ENCODE results near the gene EPN2.

The EPN2 gene

GRCh38 chr17:19286751-19287341, 49.7 kb downstream of the EPN2 start:
- H3K4me3 ChIP-seq (ENCODE audit: low read depth, low read length) = no peak overlapping the region
- DNase-seq (ENCODE audit: low read depth) = no peak
- no peak for TF ChIP-seq CTCF (IDR thresholded peaks at IDR 0.05; ENCODE audit: control insufficient read depth, extremely low read depth, insufficient read depth)

- no peak for TF ChIP-seq CTCF (IDR thresholded peaks at IDR 0.05; ENCODE audit: control insufficient read depth, extremely low read depth, insufficient read depth)
- H3K4me3 ChIP-seq (ENCODE audit: low read depth, low read length) = no peak overlapping the region
- DNase-seq (ENCODE audit: low read depth) = no peak
Observed at GRCh38 chr17:19287651-19288050, 50.5 kb downstream of the EPN2 start.

GRCh38 chr17:19288453-19288852, 51.3 kb downstream of the EPN2 start:
- DNase-seq (ENCODE audit: low read depth) = no peak
- no peak overlapping the region for H3K4me3 ChIP-seq (ENCODE audit: low read depth, low read length)
- TF ChIP-seq CTCF (IDR thresholded peaks at IDR 0.05; ENCODE audit: control insufficient read depth, extremely low read depth, insufficient read depth) = no peak

GRCh38 chr17:19290066-19290705, 53.0 kb downstream of the EPN2 start:
- H3K4me3 ChIP-seq (ENCODE audit: low read depth, low read length) = no peak overlapping the region
- no peak for TF ChIP-seq CTCF (IDR thresholded peaks at IDR 0.05; ENCODE audit: control insufficient read depth, extremely low read depth, insufficient read depth)
- DNase-seq (ENCODE audit: low read depth) = no peak

GRCh38 chr17:19291646-19292376, 54.6 kb downstream of the EPN2 start:
- no peak overlapping the region for H3K4me3 ChIP-seq (ENCODE audit: low read depth, low read length)

GRCh38 chr17:19292377-19292711, 55.2 kb downstream of the EPN2 start:
- TF ChIP-seq CTCF (IDR thresholded peaks at IDR 0.05; ENCODE audit: control insufficient read depth, extremely low read depth, insufficient read depth) = no peak

More at GRCh38 chr17:19291646-19292376, 54.6 kb downstream of the EPN2 start:
- DNase-seq (ENCODE audit: low read depth) = no peak
- TF ChIP-seq CTCF (IDR thresholded peaks at IDR 0.05; ENCODE audit: control insufficient read depth, extremely low read depth, insufficient read depth) = no peak

More at GRCh38 chr17:19292377-19292711, 55.2 kb downstream of the EPN2 start:
- no peak overlapping the region for H3K4me3 ChIP-seq (ENCODE audit: low read depth, low read length)
- DNase-seq (ENCODE audit: low read depth) = no peak

All from LNCaP clone FGC (cell line).